Lung (tissue), 12 donors: ENCODE data around the gene MAF. TPM values are rescaled to one million over a fixed set of nuclear protein-coding genes. Genes with fewer than 3 reads are reported as not detected.

Experiments used
- ATAC-seq: fragments of 200-7000 bp; cut with Tn5 transposase; one replicate; pipeline ENCODE4 v1.9.1; 2020; ENCODE audit warnings: moderate number of reproducible peaks; ENCODE audit not compliant: insufficient read depth, low FRiP score
- DNase-seq, 3 donors: peaks; one replicate each; pipeline ENCODE4 v3.0.0-alpha.2; 2013 to 2017
- H3K27ac ChIP-seq, 2 donors: one replicate each; pipeline ENCODE4 v1.5.1; 2013; ENCODE audit warnings: mild to moderate bottlenecking in 2 of 2, moderate library complexity in 2 of 2, control low read depth in 1 of 2, inconsistent platforms in 1 of 2, low read depth in 1 of 2, low read length in 1 of 2
- H3K27me3 ChIP-seq, 3 donors: one replicate each; pipeline ENCODE4 v1.5.1; 2013; ENCODE audit warnings: low read length in 2 of 3; ENCODE audit not compliant: control insufficient read depth in 3 of 3, insufficient read depth in 3 of 3
- H3K36me3 ChIP-seq, 4 donors: one replicate each; pipeline ENCODE4 v1.5.1; 2013; ENCODE audit warnings: low read length in 4 of 4, mild to moderate bottlenecking in 1 of 4, moderate library complexity in 1 of 4; ENCODE audit not compliant: control insufficient read depth in 4 of 4, insufficient read depth in 4 of 4
- H3K4me1 ChIP-seq, 5 donors: one replicate each; pipeline ENCODE4 v1.5.1; 2013; ENCODE audit warnings: low read length in 5 of 5, mild to moderate bottlenecking in 2 of 5, moderate library complexity in 1 of 5; ENCODE audit not compliant: control insufficient read depth in 5 of 5, insufficient read depth in 5 of 5
- H3K4me3 ChIP-seq: one replicate; pipeline ENCODE4 v1.5.1; 2013; ENCODE audit warnings: mild to moderate bottlenecking, control low read depth, moderate library complexity
- H3K9ac ChIP-seq, 2 donors: one replicate each; pipeline ENCODE4 v1.5.1; 2013; ENCODE audit warnings: low read length in 2 of 2, control low read depth in 1 of 2; ENCODE audit not compliant: insufficient read depth in 1 of 2
- H3K9me3 ChIP-seq, 4 donors: one replicate each; pipeline ENCODE4 v1.5.1; 2013; ENCODE audit warnings: low read length in 3 of 4, mild to moderate bottlenecking in 1 of 4, moderate library complexity in 1 of 4; ENCODE audit not compliant: control insufficient read depth in 4 of 4, insufficient read depth in 3 of 4
- WGBS, 2 donors: extraction: QIAGEN DNeasy Blood & Tissue Kit; methylation state at CpG; one replicate each; pipeline ENCODE4 v1.1.7; 2013; 5-methylcytosine and 5-hydroxymethylcytosine counted together
- polyA plus RNA-seq, 2 donors: library from polyadenylated mRNA; stranded (reverse); fragments of 200-250 nt; gene quantifications; one replicate each; pipeline ENCODE4 v1.2.1, GENCODE V29; 2013
- total RNA-seq, 2 donors: library from RNA; depleted of rRNA in 1 of 2; stranded (reverse); fragments of >200 nt in 1 of 2; gene quantifications; one replicate each; pipeline ENCODE4 v1.2.1, GENCODE V29; 2014 to 2021
- TF ChIP-seq, protein P1 (sequence below): IDR thresholded peaks from 2 replicates; pipeline ENCODE4 v1.5.1; 2012; ENCODE audit warnings: mild to moderate bottlenecking; ENCODE audit errors: control extremely low read depth, extremely low read depth
- donor health status: control.
- donor health status: control.
- donor health status: Bipolar disorder and iron deficiency.
- donor health status: healthy.
- donor health status: DM: yes; HTN: yes; CAD: no.

Gene MAF
- total and polyA plus RNA-seq, 4 donors: 7.0 to 66.8 (median 30.1) TPM

DNA sequence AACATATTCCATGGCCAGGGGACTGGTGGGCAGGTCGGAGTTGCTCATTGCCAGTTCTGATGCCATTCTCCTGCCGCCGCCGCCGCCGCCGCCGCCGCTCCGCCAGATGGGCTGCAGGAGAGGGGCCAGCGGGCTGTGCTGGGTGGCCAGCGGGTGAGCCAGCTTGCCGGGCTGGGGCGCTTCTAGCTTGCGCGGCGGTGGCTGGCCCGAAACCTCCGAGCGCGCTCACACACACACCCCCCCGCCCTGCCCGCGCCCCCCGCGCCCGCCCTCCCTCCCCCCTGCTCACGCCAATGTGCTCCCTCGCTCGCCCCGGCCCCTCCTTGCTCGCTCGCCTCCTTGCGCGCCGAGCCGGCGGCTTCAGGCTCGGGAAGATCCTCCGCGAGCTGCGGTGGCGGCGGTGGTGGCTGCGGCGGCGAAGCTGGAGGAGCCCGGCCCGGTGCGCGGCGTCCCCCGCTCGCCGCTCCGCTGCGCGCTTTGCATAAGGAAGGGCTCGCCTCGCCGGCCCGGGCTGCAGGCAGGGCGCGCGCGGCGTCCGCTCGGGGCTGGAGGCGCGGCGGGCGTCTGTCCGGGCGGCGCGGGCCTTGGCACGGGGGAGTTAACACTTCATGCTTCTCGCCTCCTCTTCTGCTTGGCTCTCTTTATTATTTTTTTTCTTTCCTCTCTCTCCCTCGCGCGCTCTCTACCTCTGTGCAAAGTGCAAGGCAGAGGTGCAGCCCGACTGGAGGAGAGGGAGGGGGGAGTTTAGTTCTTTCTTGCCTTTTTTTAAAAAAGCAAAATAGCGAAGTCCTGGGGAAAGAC is 500 bp downstream of the MAF start:
- no peaks in the 10 kb centered on the region for H3K9me3 ChIP-seq
- peak overlapping the region; percentile 41 to 77 for H3K9ac ChIP-seq
- DNase-seq (peak; percentile 83 to 87 (median 84)), ATAC-seq (peak; percentile 23)
- TF ChIP-seq, protein P1, sequence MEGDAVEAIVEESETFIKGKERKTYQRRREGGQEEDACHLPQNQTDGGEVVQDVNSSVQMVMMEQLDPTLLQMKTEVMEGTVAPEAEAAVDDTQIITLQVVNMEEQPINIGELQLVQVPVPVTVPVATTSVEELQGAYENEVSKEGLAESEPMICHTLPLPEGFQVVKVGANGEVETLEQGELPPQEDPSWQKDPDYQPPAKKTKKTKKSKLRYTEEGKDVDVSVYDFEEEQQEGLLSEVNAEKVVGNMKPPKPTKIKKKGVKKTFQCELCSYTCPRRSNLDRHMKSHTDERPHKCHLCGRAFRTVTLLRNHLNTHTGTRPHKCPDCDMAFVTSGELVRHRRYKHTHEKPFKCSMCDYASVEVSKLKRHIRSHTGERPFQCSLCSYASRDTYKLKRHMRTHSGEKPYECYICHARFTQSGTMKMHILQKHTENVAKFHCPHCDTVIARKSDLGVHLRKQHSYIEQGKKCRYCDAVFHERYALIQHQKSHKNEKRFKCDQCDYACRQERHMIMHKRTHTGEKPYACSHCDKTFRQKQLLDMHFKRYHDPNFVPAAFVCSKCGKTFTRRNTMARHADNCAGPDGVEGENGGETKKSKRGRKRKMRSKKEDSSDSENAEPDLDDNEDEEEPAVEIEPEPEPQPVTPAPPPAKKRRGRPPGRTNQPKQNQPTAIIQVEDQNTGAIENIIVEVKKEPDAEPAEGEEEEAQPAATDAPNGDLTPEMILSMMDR: no peak
- peaks cover 0 to 29% (median 2%) of the 10 kb centered on the region in 5 donors for H3K4me1 ChIP-seq
- peaks cover 0 to 37% (median 10%) of the 10 kb centered on the region in 4 donors for H3K36me3 ChIP-seq
- H3K27me3 ChIP-seq: no peaks in the 10 kb centered on the region
- peak overlapping the region; percentile 88 to 92 for H3K27ac ChIP-seq
- peak overlapping the region; percentile 87 for H3K4me3 ChIP-seq
- WGBS, 2 donors: 0% methylated on average over 40 to 84 of the region's 84 CpGs

DNA sequence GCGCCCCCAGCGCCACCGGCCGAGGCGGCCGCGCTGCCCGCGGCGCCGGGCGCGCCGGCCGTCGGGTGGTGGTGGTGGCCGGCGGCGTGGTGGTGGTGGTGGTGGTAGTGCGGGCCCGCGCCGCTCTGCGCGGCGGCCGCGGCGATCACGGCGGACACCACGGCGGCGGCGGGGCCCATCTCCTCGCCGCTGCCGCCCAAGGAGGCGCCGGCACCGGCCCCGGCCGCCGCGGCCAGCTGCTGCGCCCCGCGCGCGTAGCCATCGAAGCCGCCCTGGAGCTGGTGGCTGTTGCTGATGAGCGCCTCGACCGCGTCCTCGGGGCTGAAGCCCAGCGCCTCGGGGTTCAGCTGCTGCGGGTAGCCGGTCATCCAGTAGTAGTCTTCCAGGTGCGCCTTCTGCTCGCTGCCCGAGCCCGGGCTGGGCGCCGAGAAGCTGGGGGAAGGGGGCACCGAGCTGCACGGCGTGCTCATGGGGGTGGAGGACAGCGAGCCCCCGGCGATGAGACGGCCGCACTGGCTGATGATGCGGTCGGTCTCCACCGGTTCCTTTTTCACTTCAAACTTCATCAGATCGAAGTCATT is 1.2 kb downstream of the MAF start:
- peak overlapping the region; percentile 87 for H3K4me3 ChIP-seq
- H3K27me3 ChIP-seq: no peaks in the 10 kb centered on the region
- TF ChIP-seq, protein P1: no peak
- peak overlapping the region; percentile 71 to 92 for H3K27ac ChIP-seq
- 0 to 1% methylated on average over 28 to 79 of the region's 79 CpGs for WGBS, 2 donors
- H3K4me1 ChIP-seq: peaks cover 0 to 29% (median 2%) of the 10 kb centered on the region in 5 donors
- ATAC-seq: no peak
- no peaks in the 10 kb centered on the region for H3K9me3 ChIP-seq
- peak overlapping the region; percentile 41 to 77 for H3K9ac ChIP-seq
- H3K36me3 ChIP-seq: peaks cover 0 to 38% (median 10%) of the 10 kb centered on the region in 4 donors
- DNase-seq: no peak

DNA sequence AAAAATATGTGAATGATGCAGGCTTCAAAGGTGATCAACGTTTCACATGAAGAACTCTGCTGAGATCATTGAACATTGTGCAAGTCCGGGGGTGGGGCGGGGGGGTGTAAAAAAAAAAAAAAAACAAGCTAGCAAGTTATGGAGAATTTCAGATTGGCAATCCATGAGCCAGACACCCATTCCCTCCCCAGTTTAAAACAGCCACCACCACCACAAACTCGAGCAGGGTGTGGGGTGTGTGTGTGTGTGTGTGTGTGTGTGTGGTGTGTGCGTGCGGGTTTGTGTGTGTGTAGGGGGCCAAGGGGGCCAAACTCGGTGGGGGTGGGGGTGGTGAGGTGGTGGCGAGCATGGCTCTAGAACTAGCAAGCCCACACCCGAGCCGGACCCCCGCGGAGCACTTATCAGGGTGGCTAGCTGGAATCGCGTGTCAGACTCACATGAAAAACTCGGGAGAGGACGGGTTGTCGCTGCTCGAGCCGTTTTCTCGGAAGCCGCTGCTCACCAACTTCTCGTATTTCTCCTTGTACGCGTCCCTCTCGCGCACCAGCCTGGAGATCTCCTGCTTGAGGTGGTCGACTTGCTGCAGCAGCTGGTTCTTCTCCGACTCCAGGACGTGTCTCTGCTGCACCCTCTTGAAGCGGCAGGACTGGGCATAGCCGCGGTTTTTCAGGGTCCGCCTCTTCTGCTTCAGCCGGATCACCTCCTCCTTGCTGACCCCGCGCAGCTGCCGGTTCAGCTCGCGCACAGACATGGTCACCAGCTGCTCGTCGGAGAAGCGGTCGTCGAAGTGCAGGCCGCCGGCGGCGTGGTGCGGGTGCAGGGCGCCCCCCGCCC is 2.0 kb downstream of the MAF start:
- Histone ChIP-seq H3K4me1 (peaks cover 0 to 29% (median 2%) of the 10 kb centered on the region in 5 donors), H3K27ac (peak overlapping the region; percentile 35 to 93), H3K9ac (peak overlapping the region; percentile 52 to 99), H3K36me3 (peaks cover 0 to 42% (median 12%) of the 10 kb centered on the region in 4 donors), H3K27me3 (no peaks in the 10 kb centered on the region), H3K4me3 (peak overlapping the region; percentile 86), H3K9me3 (no peaks in the 10 kb centered on the region)
- WGBS, 2 donors: 1% methylated on average over 43 to 51 of the region's 51 CpGs
- TF ChIP-seq, protein P1: no peak
- DNase-seq: peak; percentile 78 to 83 (median 81)
- ATAC-seq: no peak
